Fibroblast of lung (primary cell): ENCODE results near the gene GC.

Experiments used
- CTCF ChIP-seq, 2 donors: IDR thresholded peaks in 1 of 2; conservative IDR thresholded peaks in 1 of 2; 1 replicate in 1 of 2; 2 replicates in 1 of 2; pipeline ENCODE4 v1.5.1; 2011 to 2012; ENCODE audit warnings: low read length in 2 of 2, control low read depth in 1 of 2, inconsistent platforms in 1 of 2, low read depth in 1 of 2, mild to moderate bottlenecking in 1 of 2
- EZH2 ChIP-seq: IDR thresholded peaks from 2 replicates; pipeline ENCODE4 v1.5.1; 2012; ENCODE audit warnings: low read length, control low read depth, mild to moderate bottlenecking; ENCODE audit errors: missing control alignments

GRCh38 chr4:71729856-71730255 is 54.0 kb downstream of the GC start:
- TF ChIP-seq CTCF (conservative IDR thresholded peaks at IDR 0.05 in 1 of 2, IDR thresholded peaks at IDR 0.05 in 1 of 2; ENCODE audit: low read depth in 1 of 2, low read length in 2 of 2) (no peak), EZH2 (no peak)
